Ishikawa (cell line): ENCODE data around the gene DIAPH2.

Experiments used
- CEBPB ChIP-seq: IDR thresholded peaks from 2 replicates; pipeline ENCODE4 v1.6.1; 2012
- CREB1 ChIP-seq: IDR thresholded peaks from 2 replicates; pipeline ENCODE4 v1.6.1; 2012; ENCODE audit warnings: low read depth
- EGR1 ChIP-seq: IDR thresholded peaks from 2 replicates; pipeline ENCODE4 v1.6.1; 2012
- EP300 ChIP-seq: IDR thresholded peaks from 2 replicates; pipeline ENCODE4 v1.6.1; 2012; ENCODE audit warnings: borderline replicate concordance
- FOXM1 ChIP-seq: IDR thresholded peaks from 2 replicates; pipeline ENCODE4 v1.6.1; 2012; ENCODE audit warnings: low read depth, borderline replicate concordance
- MAX ChIP-seq: IDR thresholded peaks from 2 replicates; pipeline ENCODE4 v1.6.1; 2012
- NFIC ChIP-seq: IDR thresholded peaks from 2 replicates; pipeline ENCODE4 v1.6.1; 2012
- RAD21 ChIP-seq: IDR thresholded peaks from 2 replicates; pipeline ENCODE4 v1.6.1; 2012; ENCODE audit warnings: low read depth
- REST ChIP-seq: IDR thresholded peaks from 2 replicates; pipeline ENCODE4 v1.6.1; 2012; ENCODE audit warnings: low read depth, mild to moderate bottlenecking
- TAF1 ChIP-seq: IDR thresholded peaks from 2 replicates; pipeline ENCODE4 v1.6.1; 2012; ENCODE audit warnings: low read depth, mild to moderate bottlenecking
- TCF12 ChIP-seq: IDR thresholded peaks from 2 replicates; pipeline ENCODE4 v1.6.1; 2012; ENCODE audit warnings: low read depth
- TEAD4 ChIP-seq: IDR thresholded peaks from 2 replicates; pipeline ENCODE4 v1.6.1; 2012
- USF1 ChIP-seq: IDR thresholded peaks from 2 replicates; pipeline ENCODE4 v1.6.1; 2012
- YY1 ChIP-seq: IDR thresholded peaks from 2 replicates; pipeline ENCODE4 v1.6.1; 2012; ENCODE audit warnings: low read depth
- ZBTB7A ChIP-seq: IDR thresholded peaks from 2 replicates; pipeline ENCODE4 v1.6.1; 2012; ENCODE audit warnings: low read depth

Gene DIAPH2

GRCh38 chrX:96693407-96693806 lies 8.8 kb downstream of the DIAPH2 start:
- TF ChIP-seq CEBPB (no peak), YY1 (no peak), EGR1 (no peak), RAD21 (no peak), USF1 (no peak), TCF12 (no peak), FOXM1 (no peak), REST (no peak), TEAD4 (no peak), ZBTB7A (no peak), CREB1 (no peak), TAF1 (no peak)

- TF ChIP-seq ZBTB7A (no peak), TAF1 (no peak), REST (no peak), CREB1 (no peak), EGR1 (no peak), EP300 (no peak)
These were observed 11.8 kb downstream of the DIAPH2 start for GRCh38 chrX:96696462-96696861.

GRCh38 chrX:96700625-96701024 lies 16.0 kb downstream of the DIAPH2 start:
- no peak for TF ChIP-seq MAX
- TF ChIP-seq USF1: no peak
- TF ChIP-seq REST: no peak
- no peak for TF ChIP-seq CREB1
- no peak for TF ChIP-seq RAD21
- no peak for TF ChIP-seq TCF12
- no peak for TF ChIP-seq CEBPB
- no peak for TF ChIP-seq FOXM1
- no peak for TF ChIP-seq TEAD4
- TF ChIP-seq EP300: no peak
- TF ChIP-seq NFIC: no peak
- no peak for TF ChIP-seq EGR1
- no peak for TF ChIP-seq TAF1
- TF ChIP-seq YY1: no peak

GRCh38 chrX:96703379-96703778 lies 18.7 kb downstream of the DIAPH2 start:
- no peak for TF ChIP-seq NFIC

GRCh38 chrX:96703816-96704215 lies 19.2 kb downstream of the DIAPH2 start:
- no peak for TF ChIP-seq RAD21
- TF ChIP-seq REST: no peak
- no peak for TF ChIP-seq EGR1
- no peak for TF ChIP-seq NFIC
- no peak for TF ChIP-seq ZBTB7A
- no peak for TF ChIP-seq TEAD4
- no peak for TF ChIP-seq MAX
- no peak for TF ChIP-seq TCF12
- TF ChIP-seq CREB1: no peak
- no peak for TF ChIP-seq EP300
- no peak for TF ChIP-seq YY1
- no peak for TF ChIP-seq TAF1
- TF ChIP-seq CEBPB: no peak
- no peak for TF ChIP-seq FOXM1
- TF ChIP-seq USF1: no peak
